Measurements from ENCODE around the gene CXCL6. TPM values are rescaled to one million over a fixed set of nuclear protein-coding genes. Genes with fewer than 3 reads are reported as not detected.

CXCL6 gene
- total RNA-seq, 1 donor from 2014 or later: 0.45 TPM

DNA sequence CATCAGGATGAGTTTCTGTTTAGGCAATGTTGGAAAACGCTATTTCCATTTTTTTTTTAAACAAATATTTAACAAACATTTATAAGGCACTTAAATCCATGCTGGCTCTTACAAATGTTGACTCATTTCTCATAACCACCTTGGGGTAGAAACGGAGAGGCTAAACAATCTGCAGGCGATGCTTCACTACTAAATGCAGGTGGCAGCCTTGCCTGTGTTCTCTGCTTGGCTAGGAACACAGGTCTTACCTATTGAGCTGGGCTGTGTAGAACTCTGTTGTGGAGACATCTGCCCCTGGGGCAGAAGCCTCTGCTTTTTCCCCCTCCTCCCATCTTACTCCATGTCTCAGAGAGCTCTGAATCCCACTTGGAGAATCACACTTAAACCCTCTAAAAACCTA lies 31.3 kb downstream of the CXCL6 start:
- no peak for DNase-seq (ENCODE audit: low spot score)

DNA sequence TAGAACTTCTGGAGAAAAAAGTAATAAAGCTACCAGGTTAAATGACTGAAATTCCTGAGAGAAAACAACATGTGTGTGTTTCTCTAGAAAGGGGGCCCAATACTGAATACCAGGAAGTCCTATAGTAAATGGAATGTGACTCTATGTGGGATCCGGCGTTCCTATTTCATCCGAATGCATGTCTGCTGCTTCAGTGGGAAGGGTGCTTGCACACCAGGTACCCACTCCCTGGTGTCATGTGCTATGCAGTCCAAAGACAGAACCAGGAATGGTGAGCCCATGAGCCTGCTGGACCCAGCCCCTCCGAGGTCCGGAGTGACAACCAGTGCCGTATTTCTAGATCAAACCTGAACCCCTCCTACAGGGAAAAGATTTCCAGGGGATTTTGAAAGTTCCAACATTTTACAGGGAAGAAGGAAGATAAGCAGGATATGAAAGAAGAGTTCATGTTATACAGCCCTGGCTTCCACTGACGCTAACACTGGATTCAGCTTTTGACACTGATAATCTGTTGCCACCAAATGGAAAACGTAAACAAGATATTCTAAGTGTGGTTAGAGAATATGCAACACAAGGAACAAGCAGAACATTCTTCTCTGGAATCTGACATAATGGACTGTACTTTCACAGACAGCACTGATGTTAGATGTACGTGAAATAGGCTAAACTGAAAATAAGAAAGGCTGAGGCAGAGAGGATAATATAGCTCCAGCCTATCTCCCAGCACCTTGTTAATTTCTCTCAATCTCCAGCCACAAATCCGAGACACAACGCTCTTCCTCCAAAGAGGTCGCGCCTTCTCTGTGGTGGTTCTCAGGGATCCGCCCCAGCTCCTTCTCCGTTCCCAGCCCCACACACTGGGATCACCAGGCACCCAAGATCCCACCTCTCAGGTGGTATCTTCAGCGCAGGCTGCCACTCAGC lies 32.0 kb downstream of the CXCL6 start:
- no peak for DNase-seq (ENCODE audit: low spot score)

DNA sequence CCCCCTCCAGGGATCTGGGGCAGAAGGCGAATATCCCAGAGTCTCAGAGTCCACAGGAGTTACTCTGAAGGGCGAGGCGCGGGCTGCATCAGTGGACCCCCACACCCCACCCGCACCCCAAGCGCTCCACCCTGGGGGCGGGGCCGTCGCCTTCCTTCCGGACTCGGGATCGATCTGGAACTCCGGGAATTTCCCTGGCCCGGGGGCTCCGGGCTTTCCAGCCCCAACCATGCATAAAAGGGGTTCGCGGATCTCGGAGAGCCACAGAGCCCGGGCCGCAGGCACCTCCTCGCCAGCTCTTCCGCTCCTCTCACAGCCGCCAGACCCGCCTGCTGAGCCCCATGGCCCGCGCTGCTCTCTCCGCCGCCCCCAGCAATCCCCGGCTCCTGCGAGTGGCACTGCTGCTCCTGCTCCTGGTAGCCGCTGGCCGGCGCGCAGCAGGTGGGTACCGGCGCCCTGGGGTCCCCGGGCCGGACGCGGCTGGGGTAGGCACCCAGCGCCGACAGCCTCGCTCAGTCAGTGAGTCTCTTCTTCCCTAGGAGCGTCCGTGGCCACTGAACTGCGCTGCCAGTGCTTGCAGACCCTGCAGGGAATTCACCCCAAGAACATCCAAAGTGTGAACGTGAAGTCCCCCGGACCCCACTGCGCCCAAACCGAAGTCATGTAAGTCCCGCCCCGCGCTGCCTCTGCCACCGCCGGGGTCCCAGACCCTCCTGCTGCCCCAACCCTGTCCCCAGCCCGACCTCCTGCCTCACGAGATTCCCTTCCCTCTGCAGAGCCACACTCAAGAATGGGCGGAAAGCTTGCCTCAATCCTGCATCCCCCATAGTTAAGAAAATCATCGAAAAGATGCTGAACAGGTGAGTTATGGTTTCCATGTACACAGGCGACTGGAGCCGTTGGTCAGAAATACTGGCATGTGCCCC lies 32.9 kb downstream of the CXCL6 start, which contains the start of gene CXCL1:
Gene CXCL1 (plus strand): TSS at position 264 of the 926 bp plus-strand sequence. CDS start 78 bp downstream, at position 342.
- no peak for DNase-seq (ENCODE audit: low spot score)

DNA sequence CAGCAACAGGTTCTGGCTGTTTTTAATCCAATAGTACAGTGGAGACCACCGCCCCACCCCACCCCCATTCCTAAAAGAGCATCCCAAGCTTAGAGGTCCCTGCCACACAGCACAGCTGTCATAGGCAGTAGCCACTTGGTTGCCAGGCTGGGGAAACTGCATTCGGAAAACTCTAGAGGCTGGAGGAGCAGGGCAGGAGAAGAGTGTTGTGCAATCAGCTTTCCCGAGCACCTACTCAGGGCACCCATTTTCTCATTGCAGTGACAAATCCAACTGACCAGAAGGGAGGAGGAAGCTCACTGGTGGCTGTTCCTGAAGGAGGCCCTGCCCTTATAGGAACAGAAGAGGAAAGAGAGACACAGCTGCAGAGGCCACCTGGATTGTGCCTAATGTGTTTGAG lies 33.8 kb downstream of the CXCL6 start:
- DNase-seq (ENCODE audit: low spot score): no peak

DNA sequence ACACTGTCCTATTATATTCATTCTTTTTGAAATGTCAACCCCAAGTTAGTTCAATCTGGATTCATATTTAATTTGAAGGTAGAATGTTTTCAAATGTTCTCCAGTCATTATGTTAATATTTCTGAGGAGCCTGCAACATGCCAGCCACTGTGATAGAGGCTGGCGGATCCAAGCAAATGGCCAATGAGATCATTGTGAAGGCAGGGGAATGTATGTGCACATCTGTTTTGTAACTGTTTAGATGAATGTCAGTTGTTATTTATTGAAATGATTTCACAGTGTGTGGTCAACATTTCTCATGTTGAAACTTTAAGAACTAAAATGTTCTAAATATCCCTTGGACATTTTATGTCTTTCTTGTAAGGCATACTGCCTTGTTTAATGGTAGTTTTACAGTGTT lies 34.3 kb downstream of the CXCL6 start:
- no peak for DNase-seq (ENCODE audit: low spot score)

DNA sequence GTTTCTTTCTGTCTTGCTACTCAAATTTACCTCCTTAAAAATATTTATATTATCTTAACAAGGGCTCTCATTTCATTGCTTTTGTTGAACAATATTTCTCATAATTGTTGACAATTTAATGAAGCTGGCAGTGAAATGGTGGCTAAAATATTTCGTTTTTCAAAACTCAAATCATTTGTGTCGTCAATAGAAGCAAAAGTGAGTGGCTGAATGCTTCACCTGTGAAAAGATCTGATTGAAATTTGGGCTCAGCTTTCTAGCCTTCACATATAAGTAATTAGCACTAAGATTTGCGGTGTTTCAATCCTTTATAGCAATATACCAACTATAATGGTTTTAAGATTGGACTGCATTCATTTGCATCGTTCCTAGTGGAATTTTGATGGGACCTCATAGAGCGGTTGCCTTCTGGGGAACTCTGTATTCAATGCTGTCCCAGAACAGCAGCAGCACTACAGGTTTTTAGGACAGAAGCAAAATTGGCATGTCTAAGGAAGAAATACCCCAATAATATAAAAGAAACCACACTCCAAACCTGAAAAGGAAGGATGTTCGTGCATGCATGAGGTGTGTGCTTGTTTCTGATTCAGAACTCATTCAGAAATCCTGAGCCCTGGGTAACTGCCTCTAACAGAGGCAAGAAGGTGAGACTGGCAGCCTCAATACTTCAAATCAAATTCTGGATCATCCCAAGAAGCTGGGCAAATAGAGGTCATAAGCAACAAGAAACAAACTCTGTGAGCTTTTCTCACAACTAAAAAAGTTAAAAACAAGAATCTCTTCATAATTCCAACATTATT lies 35.2 kb downstream of the CXCL6 start:
- DNase-seq (ENCODE audit: low spot score): no peak

DNA sequence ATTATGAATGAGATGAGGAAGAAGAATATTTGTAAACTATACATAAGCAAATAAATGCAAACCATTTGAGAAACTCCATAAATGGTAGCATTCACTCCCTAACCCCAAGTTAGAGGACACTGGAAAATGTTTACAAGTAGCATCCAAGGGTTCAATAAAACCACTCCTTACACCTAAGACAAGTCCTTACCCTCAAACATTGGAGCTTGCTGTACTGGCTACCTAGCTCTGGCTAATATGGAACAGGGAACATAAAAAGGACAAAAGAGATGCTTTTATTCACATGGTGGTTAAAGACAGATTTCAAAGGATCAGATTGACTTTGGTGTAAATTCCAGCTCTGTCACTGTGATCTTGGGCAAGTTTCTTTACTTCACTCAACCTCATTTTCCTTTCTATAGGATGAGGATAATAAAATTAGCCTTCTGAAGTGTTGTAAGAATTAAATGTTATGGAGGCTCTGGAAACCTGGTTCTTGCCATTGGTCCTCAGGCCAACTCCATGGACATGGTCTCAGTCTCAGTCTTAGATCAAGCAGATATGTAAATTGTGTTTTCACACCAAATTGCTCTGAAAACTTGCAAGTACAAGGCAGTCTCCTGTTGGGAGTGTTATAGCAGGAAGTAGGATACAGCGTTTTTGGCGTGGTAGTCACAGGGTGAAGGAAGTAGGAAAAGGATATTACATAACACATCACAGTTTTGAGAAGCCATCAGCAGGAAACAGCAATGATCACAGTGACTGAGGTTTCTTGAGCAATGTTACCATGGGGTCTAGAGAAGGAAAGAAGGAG lies 36.0 kb downstream of the CXCL6 start:
- DNase-seq (ENCODE audit: low spot score): no peak

DNA sequence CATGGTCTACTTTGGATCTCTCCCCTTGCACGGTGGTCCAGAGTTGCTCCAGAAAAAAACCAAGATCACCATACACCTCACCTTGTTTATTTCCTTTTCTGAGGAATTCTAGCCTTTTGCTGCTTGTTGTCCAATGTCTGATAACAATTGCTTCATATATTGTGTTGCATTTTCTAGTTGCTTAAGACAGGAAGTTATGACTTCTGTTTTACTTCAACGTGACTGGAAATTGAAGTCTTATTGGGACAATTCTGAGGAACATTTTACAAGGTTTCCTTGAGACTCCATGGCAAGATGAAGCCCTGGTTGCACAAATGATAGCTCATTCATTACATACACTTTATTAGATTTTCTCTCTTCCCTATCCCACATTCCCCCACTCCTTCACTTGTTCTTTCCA lies 37.9 kb downstream of the CXCL6 start:
- no peak for DNase-seq (ENCODE audit: low spot score)

DNA sequence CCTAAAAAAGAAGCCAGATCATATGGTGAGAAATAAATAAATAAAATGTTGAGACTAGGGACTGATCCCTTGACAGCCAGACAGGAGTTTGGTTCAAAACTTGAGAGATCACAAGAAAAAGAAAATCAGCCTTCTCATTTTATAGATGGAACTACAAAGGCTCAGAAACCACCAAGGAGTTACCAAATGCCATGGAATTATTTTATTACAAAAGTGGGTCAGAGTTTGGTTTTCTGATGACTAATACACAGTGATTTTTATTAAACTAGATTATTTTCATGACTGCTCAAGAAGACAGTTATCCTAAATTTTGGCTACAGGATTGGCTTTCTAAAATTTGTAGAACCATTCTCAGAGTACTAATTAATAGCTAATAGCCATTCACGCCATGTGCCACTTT lies 38.9 kb downstream of the CXCL6 start:
- no peak for DNase-seq (ENCODE audit: low spot score)

DNA sequence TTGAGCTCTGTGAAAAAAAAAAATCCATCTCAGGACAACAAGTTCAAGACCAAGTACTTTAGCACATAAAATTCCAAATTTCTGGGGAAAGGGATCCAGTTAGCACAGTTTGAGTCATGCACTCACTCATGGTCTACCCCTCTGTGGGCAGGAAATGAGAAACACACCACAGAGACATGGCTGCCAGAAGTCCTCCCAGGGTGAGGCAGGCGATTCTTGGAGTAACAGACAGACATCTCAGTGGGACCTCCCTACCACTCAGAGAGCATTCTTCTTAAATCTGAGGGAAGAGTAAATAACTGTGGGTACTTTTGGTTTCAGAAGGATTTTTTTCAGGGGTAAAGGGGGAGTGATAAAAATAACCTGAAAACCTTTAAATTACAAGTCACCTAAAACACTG lies 46.8 kb downstream of the CXCL6 start:
- no peak for DNase-seq (ENCODE audit: low spot score)

DNA sequence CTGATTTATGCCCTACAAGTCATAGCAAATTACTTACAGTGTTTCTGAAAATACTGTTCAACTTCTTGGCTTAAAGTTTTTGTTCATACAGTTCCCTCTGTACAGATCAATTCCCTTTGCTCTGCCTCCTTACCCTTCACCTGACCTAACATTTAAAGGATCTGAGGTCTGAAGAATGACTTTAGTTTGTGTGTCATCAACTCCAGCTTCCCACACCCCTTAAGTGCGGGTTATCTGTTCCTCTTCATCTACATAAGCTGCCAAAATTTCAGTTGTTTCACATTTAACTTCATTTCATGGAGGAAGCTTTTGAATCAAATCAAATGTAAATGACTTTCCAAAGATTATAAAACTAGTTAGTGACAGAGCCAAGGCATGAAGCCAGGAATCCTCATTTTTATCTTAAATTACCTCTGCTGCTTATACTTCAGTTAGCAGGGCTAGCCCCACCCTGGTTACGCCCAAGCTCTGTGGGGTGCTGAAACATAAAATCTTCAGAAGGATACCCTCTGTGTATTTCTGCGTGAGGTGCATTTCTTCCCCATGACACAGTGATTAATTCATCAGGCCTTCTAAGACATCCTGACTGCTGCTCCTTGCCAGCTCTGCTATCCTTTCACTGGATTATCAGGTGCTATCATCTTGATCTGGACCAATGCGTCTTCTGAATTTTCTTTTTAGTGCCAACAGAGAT lies 49.2 kb downstream of the CXCL6 start:
- no peak for DNase-seq (ENCODE audit: low spot score)

Other genes with a start within 250 kb of the CXCL6 start
- not detected for gene RASSF6, start 216.2 kb upstream of the CXCL6 start, total RNA-seq
- gene CXCL8, start 96.1 kb upstream of the CXCL6 start, total RNA-seq: 31.5 TPM
- gene PF4V1, start 16.6 kb downstream of the CXCL6 start, total RNA-seq: not detected
- gene CXCL1, start 32.7 kb downstream of the CXCL6 start, total RNA-seq: 9.5 TPM
- gene PF4, start 145.3 kb downstream of the CXCL6 start, total RNA-seq: not detected
- 1.3 TPM for gene PPBP, start 151.5 kb downstream of the CXCL6 start, total RNA-seq
- gene CXCL5, start 162.0 kb downstream of the CXCL6 start, total RNA-seq: 0.58 TPM
- gene CXCL3, start 202.0 kb downstream of the CXCL6 start, total RNA-seq: 15.1 TPM

All from mesenteric fat pad (tissue), 1 donor.